Endothelial cell of umbilical vein (primary cell): ENCODE results near the gene COL6A2. TPM values are rescaled to one million over a fixed set of nuclear protein-coding genes. Genes with fewer than 3 reads are reported as not detected.

ENCODE experiments used
- BruUV-seq: library from RNA; stranded (reverse); fragments of 400-500 nt; replicated peaks from 2 replicates; lab custom pipeline; 2021; lab: Mats Ljungman, UMichigan
- CTCF ChIA-PET: fragments of 300-600, 350-600 bp; sonication (Branson Sonifier 250); formaldehyde crosslinking; loops from one replicate; lab custom pipeline; 2021; ENCODE audit warnings: antibody characterized with exemption, inconsistent platforms; lab: Charles Lee
- POLR2A ChIA-PET: fragments of 300-600, 350-600 bp; sonication (Branson Sonifier 250); formaldehyde crosslinking; loops from one replicate; lab custom pipeline; 2021; ENCODE audit warnings: antibody characterized with exemption, inconsistent platforms; lab: Charles Lee
- DNase-seq: peaks from one replicate; pipeline ENCODE4 v3.0.0-alpha.2; 2011; ENCODE audit warnings: low read depth, low spot score
- FAIRE-seq: peaks from 2 replicates; lab custom pipeline; 2011; peaks lifted over from hg19 to GRCh38; lab: Jason Lieb, UNC
- H2AFZ ChIP-seq: 2 replicates; pipeline ENCODE4 v1.6.0; 2012; ENCODE audit warnings: low read depth, low read length, control low read depth, inconsistent platforms
- H3K27ac ChIP-seq: 2 replicates; pipeline ENCODE4 v1.5.1; 2011; ENCODE audit warnings: low read depth, mild to moderate bottlenecking, control low read depth, low read length, moderate library complexity; ENCODE audit not compliant: insufficient read depth
- H3K27me3 ChIP-seq, 2 experiments: 2 replicates each; pipeline versions ENCODE4 v1.6.0 to v1.6.1; 2011; ENCODE audit warnings: low read length in 2 of 2, mixed read lengths in 1 of 2; ENCODE audit not compliant: control insufficient read depth in 2 of 2, insufficient read depth in 2 of 2
- H3K36me3 ChIP-seq, 2 experiments: 2 replicates in 1 of 2; 3 replicates in 1 of 2; pipeline ENCODE4 v1.5.1; 2011; ENCODE audit warnings: low read length in 2 of 2, mild to moderate bottlenecking in 1 of 2, moderate library complexity in 1 of 2; ENCODE audit not compliant: control insufficient read depth in 2 of 2, insufficient read depth in 2 of 2; ENCODE audit errors: extremely low read depth in 1 of 2
- H3K4me1 ChIP-seq: 3 replicates; pipeline ENCODE4 v1.5.1; 2011; ENCODE audit warnings: mild to moderate bottlenecking, low read length; ENCODE audit not compliant: control insufficient read depth, insufficient read depth; ENCODE audit errors: extremely low read depth
- H3K4me2 ChIP-seq: 2 replicates; pipeline ENCODE4 v1.6.1; 2011; ENCODE audit warnings: low read length, control low read depth, mixed read lengths; ENCODE audit not compliant: insufficient read depth
- H3K4me3 ChIP-seq, 3 experiments: fragments of 200-600 bp in 1 of 3; sonication (generic), shearing (Covaris generic) in 1 of 3; replicated peaks in 1 of 3; 2 replicates each; pipeline ENCODE4 v1.5.1; 2011 to 2016; ENCODE audit warnings: control low read depth in 3 of 3, low read length in 3 of 3, mild to moderate bottlenecking in 2 of 3, inconsistent platforms in 1 of 3, low read depth in 1 of 3, moderate library complexity in 1 of 3; ENCODE audit not compliant: insufficient read depth in 1 of 3
- H3K79me2 ChIP-seq: 2 replicates; pipeline ENCODE4 v1.6.0; 2012; ENCODE audit warnings: low read length, inconsistent platforms; ENCODE audit not compliant: control insufficient read depth, insufficient read depth
- H3K9ac ChIP-seq: replicated peaks from 2 replicates; pipeline ENCODE3; 2011; ENCODE audit warnings: low read length, control low read depth; ENCODE audit not compliant: insufficient read depth; ENCODE audit errors: extremely low read depth
- H3K9me1 ChIP-seq: replicated peaks from 3 replicates; pipeline ENCODE4 v1.6.0; 2011; ENCODE audit warnings: mild to moderate bottlenecking, low read length; ENCODE audit not compliant: control insufficient read depth, insufficient read depth; ENCODE audit errors: extremely low read depth
- H3K9me3 ChIP-seq: replicated peaks from 2 replicates; pipeline ENCODE4 v1.5.1; 2012; ENCODE audit warnings: low read length, inconsistent platforms; ENCODE audit not compliant: control insufficient read depth, insufficient read depth
- H4K20me1 ChIP-seq: replicated peaks from 2 replicates; pipeline ENCODE3; 2011; ENCODE audit warnings: mild to moderate bottlenecking, low read length; ENCODE audit not compliant: control insufficient read depth, insufficient read depth; ENCODE audit errors: extremely low read depth
- EZH2 ChIP-seq: IDR thresholded peaks from 2 replicates; pipeline ENCODE4 v1.6.1; 2012; ENCODE audit warnings: borderline replicate concordance, low read depth, mild to moderate bottlenecking, moderate library complexity, low read length, inconsistent platforms; ENCODE audit not compliant: severe bottlenecking
- FOS ChIP-seq: IDR thresholded peaks from 2 replicates; pipeline ENCODE4 v1.6.1; 2011; ENCODE audit warnings: mild to moderate bottlenecking, low read length, moderate library complexity, borderline replicate concordance; ENCODE audit not compliant: insufficient read depth
- GATA2 ChIP-seq: IDR thresholded peaks from 2 replicates; pipeline ENCODE4 v1.7.0; 2011; ENCODE audit warnings: low read depth, mild to moderate bottlenecking, moderate library complexity, mixed read lengths, low read length; ENCODE audit not compliant: insufficient read length, insufficient read depth
- JUN ChIP-seq: IDR thresholded peaks from 2 replicates; pipeline ENCODE4 v1.6.1; 2011; ENCODE audit warnings: borderline replicate concordance, low read depth; ENCODE audit not compliant: insufficient read length, insufficient read depth
- MYC ChIP-seq: IDR thresholded peaks from one replicate; pipeline ENCODE4 v1.6.1; 2011; ENCODE audit warnings: mild to moderate bottlenecking, low read depth, low read length
- POLR2A ChIP-seq: IDR thresholded peaks from 2 replicates; pipeline ENCODE4 v1.6.1; 2012; ENCODE audit warnings: low read depth, mild to moderate bottlenecking, control low read depth, low read length
- POLR2AphosphoS5 ChIP-seq: IDR thresholded peaks from 2 replicates; pipeline ENCODE4 v1.6.1; 2012; ENCODE audit warnings: low read depth, mild to moderate bottlenecking, control low read depth, low read length, moderate library complexity; ENCODE audit not compliant: insufficient read depth
- dilution Hi-C: fragments of 300-500 bp; cut with MboI; formaldehyde crosslinking; loops from one replicate; pipeline ENCODE4 v1.15.0; 2019; ENCODE audit warnings: low sequenced_read_pairs; ENCODE audit not compliant: extremely low pct_ligation_motif_present
- intact Hi-C: fragments of 100-400 bp; cut with micrococcal nuclease; formaldehyde crosslinking; loops from one replicate; pipeline ENCODE4 v1.10.0; 2022
- polyA plus RNA-seq, 4 experiments: library from polyadenylated mRNA; depleted of rRNA in 3 of 4; stranded (reverse) in 3 of 4; unstranded in 1 of 4; fragments of >200 nt; gene quantifications; 2 replicates each; pipeline versions ENCODE4 v1.2.1 to v1.2.3, GENCODE V29; 2011 to 2012; ENCODE audit warnings: missing spikeins in 1 of 4
- total RNA-seq: library from RNA; stranded (reverse); gene quantifications from 2 replicates; pipeline ENCODE4 v1.2.3, GENCODE V29; 2021
- TF ChIP-seq, protein P1 (sequence below): IDR thresholded peaks from 2 replicates; pipeline ENCODE4 v1.6.1; 2011; ENCODE audit not compliant: insufficient read depth, insufficient read length
- TF ChIP-seq, protein P2 (sequence below), 2 donors: IDR thresholded peaks; 1 replicate in 1 of 2; 2 replicates in 1 of 2; pipeline ENCODE4 v1.5.1; 2011; ENCODE audit warnings: low read length in 2 of 2, mild to moderate bottlenecking in 2 of 2, moderate library complexity in 2 of 2, control low read depth in 1 of 2, inconsistent platforms in 1 of 2, low read depth in 1 of 2; ENCODE audit not compliant: insufficient read depth in 1 of 2; ENCODE audit errors: extremely low read depth in 1 of 2

The COL6A2 gene
- total and polyA plus RNA-seq, 2 donors (not counting 3 experiments of a cell fraction or from before 2014, with no cell fraction given): 3.4 to 6.1 TPM

DNA sequence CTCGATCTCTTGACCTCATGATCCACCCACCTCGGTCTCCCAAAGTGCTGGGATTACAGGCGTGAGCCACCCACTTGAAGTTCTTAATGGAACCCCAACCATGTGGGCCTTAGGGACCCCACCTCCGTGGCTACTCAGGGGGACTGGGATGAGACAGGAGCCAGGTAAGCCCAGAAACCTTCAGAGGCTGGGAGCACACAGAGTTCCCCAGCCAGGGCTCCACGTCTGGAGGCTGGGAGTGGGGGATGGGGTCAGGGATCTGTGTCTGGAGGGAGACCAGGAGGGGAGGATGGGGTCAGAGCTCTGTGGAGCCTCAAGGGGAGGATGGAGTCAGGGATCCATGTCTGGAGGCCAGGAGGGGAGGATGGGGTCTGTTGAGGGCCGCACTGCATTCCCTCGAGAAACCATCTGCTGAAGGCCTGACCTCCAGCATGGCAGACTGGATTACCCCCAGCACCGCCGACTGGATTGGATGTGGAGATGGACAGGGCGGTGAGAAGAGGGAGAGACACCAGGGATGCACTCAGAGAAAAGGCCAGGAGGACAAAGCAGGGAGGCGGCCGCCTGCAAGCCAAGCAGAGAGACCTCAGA lies 59.6 kb downstream of the COL6A2 start:
- H3K4me2 ChIP-seq: no peak overlapping the region
- TF ChIP-seq, protein P1, sequence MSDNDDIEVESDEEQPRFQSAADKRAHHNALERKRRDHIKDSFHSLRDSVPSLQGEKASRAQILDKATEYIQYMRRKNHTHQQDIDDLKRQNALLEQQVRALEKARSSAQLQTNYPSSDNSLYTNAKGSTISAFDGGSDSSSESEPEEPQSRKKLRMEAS: no peak
- TF ChIP-seq, protein P2, sequence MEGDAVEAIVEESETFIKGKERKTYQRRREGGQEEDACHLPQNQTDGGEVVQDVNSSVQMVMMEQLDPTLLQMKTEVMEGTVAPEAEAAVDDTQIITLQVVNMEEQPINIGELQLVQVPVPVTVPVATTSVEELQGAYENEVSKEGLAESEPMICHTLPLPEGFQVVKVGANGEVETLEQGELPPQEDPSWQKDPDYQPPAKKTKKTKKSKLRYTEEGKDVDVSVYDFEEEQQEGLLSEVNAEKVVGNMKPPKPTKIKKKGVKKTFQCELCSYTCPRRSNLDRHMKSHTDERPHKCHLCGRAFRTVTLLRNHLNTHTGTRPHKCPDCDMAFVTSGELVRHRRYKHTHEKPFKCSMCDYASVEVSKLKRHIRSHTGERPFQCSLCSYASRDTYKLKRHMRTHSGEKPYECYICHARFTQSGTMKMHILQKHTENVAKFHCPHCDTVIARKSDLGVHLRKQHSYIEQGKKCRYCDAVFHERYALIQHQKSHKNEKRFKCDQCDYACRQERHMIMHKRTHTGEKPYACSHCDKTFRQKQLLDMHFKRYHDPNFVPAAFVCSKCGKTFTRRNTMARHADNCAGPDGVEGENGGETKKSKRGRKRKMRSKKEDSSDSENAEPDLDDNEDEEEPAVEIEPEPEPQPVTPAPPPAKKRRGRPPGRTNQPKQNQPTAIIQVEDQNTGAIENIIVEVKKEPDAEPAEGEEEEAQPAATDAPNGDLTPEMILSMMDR (IDR thresholded peaks at IDR 0.05; ENCODE audit: extremely low read depth in 1 of 2, insufficient read depth in 1 of 2, low read depth in 1 of 2, low read length in 2 of 2): no peak
- no peak for TF ChIP-seq MYC
- no peak for TF ChIP-seq JUN
- no peak for TF ChIP-seq FOS
- no peak for TF ChIP-seq GATA2
- no peak for TF ChIP-seq POLR2A
- TF ChIP-seq POLR2AphosphoS5: no peak
- TF ChIP-seq EZH2: no peak
- no peaks in the 10 kb centered on the region for H3K36me3 ChIP-seq
- CTCF ChIA-PET: no interaction called here
- H3K4me3 ChIP-seq: no peak overlapping the region
- no peaks in the 10 kb centered on the region for H3K4me1 ChIP-seq
- H3K9me1 ChIP-seq: no peaks in the 10 kb centered on the region
- H3K27me3 ChIP-seq: no peaks in the 10 kb centered on the region
- no peaks in the 10 kb centered on the region for H3K9me3 ChIP-seq
- DNase-seq (no peak), FAIRE-seq (no peak)
- no peak overlapping the region for H3K9ac ChIP-seq
- H3K27ac ChIP-seq: no peak overlapping the region
- POLR2A ChIA-PET: no interaction called here
- intact Hi-C loops: no loop called here
- no peak overlapping the region for H2AFZ ChIP-seq
- H3K79me2 ChIP-seq: no peaks in the 10 kb centered on the region
- dilution Hi-C loops: no loop called here
- no TSS peak for BruUV-seq
- H4K20me1 ChIP-seq: no peaks in the 10 kb centered on the region
